ENCODE data around the gene PSEN2.

PSEN2 gene

DNA sequence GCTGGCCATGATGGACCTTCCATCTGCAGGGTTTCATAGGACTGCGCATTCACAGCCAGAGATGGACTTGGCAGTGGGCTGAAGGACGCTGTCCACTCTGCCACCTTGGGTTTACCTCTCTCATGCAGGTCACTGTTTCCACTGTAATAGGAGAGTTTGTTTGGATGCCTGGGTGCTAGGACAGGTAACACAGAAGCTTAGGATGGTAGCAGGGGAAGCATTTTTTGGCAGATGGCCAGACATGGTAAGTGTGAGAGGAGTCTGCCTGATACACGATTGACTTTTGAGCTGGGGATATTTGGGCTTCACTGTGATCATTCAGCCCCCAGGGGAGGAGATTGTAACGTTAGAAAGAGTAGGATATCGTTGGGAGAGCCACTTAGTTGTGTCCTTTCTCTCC is 11.8 kb downstream of the PSEN2 start:
- no peaks in the 10 kb centered on the region for H3K9me3 ChIP-seq (ENCODE audit: insufficient read depth, low read depth, low read length)
- no peaks in the 10 kb centered on the region for H3K27me3 ChIP-seq (ENCODE audit: insufficient read depth, low read length)
- no peaks in the 10 kb centered on the region for H3K4me1 ChIP-seq (ENCODE audit: insufficient read depth, low read length)
- H3K4me3 ChIP-seq (ENCODE audit: low read length), result no peak overlapping the region
- no peak overlapping the region for H3K9ac ChIP-seq (ENCODE audit: low read depth, low read length)
- H3K27ac ChIP-seq (ENCODE audit: low read length), result no peak overlapping the region
- peaks cover 66% of the 10 kb centered on the region for H3K36me3 ChIP-seq (ENCODE audit: insufficient read depth, low read depth, low read length)

DNA sequence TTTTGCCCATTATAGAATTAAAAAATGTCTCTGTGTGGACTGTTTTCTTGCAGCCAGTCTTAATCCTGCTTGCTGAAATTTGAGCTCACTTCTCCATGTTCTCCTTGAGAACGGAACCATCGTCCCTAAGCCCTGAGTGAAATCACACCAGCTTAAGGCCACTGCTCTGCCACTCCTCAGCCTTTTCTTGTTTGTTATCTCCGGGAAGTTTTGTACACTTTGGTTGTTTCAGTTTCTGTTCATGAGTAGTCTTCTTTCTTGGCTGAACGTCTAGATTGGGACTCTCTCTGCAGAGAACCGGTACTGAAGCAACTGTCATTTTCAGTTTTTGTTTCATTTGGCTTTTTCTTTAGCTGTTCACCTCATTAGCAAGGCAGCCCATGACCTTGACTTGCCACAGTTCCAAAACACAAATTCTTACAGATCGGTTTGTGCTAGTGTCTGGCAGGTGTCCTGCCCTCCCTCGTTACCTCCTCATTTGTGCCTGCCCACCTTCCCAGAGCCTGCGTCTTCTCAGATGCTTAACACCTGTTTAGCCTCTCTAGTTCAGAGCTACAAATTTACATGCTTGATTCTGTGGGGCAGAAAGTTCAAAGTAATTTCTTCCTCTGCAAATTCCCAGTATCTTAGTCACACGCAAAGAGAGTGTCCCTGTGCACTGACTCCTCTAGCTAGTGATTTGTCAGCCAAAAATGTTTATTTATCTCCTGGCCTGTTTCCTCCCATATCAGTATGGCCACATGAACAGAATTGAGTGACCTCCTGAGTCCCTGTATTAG is 12.4 kb downstream of the PSEN2 start:
- Histone ChIP-seq H3K9ac (ENCODE audit: low read depth, low read length) (no peak overlapping the region), H3K27me3 (ENCODE audit: insufficient read depth, low read length) (no peaks in the 10 kb centered on the region), H3K36me3 (ENCODE audit: insufficient read depth, low read depth, low read length) (peaks cover 67% of the 10 kb centered on the region), H3K4me1 (ENCODE audit: insufficient read depth, low read length) (no peaks in the 10 kb centered on the region), H3K4me3 (ENCODE audit: low read length) (no peak overlapping the region), H3K27ac (ENCODE audit: low read length) (no peak overlapping the region), H3K9me3 (ENCODE audit: insufficient read depth, low read depth, low read length) (no peaks in the 10 kb centered on the region)

DNA sequence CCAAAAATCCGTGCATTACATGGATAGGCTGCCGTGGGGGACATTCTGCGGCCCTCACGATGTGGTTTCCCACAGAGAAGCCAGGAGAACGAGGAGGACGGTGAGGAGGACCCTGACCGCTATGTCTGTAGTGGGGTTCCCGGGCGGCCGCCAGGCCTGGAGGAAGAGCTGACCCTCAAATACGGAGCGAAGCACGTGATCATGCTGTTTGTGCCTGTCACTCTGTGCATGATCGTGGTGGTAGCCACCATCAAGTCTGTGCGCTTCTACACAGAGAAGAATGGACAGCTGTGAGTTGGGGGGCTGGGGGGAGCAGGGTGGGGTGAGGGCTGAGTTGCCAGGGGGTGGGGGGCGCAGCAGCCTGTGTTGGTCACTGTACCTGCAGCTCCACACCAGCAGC is 13.2 kb downstream of the PSEN2 start:
- Histone ChIP-seq H3K9ac (ENCODE audit: low read depth, low read length) (no peak overlapping the region), H3K4me3 (ENCODE audit: low read length) (no peak overlapping the region), H3K4me1 (ENCODE audit: insufficient read depth, low read length) (no peaks in the 10 kb centered on the region), H3K27me3 (ENCODE audit: insufficient read depth, low read length) (no peaks in the 10 kb centered on the region), H3K36me3 (ENCODE audit: insufficient read depth, low read depth, low read length) (peaks cover 75% of the 10 kb centered on the region), H3K9me3 (ENCODE audit: insufficient read depth, low read depth, low read length) (no peaks in the 10 kb centered on the region), H3K27ac (ENCODE audit: low read length) (no peak overlapping the region)

DNA sequence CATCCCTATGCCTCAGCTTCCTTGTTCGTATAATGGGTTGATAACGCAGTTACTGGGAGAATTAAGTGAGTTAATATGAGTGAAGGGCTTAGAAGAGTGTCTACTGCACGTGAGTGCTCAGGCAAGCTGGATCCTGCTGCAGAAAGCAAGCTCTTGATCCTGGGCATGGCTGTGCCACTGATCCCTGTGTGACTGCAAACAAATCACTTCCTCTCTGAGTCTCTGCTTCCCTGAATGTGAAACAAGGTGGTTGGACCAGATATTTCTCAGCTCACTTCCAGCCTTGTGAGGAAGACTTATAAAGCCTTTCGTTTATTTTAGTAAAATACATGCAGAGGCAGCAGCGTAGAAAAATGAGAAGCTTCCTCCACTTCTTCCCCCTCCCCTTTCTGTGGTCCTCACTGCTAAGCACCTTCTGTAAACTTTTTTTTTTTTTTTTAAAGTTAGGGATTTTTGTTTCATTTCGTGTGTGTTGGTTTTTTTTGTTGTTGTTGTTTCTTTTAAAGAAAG is 13.8 kb downstream of the PSEN2 start:
- Histone ChIP-seq H3K27ac (ENCODE audit: low read length) (no peak overlapping the region), H3K9me3 (ENCODE audit: insufficient read depth, low read depth, low read length) (no peaks in the 10 kb centered on the region), H3K36me3 (ENCODE audit: insufficient read depth, low read depth, low read length) (peaks cover 78% of the 10 kb centered on the region), H3K9ac (ENCODE audit: low read depth, low read length) (no peak overlapping the region), H3K27me3 (ENCODE audit: insufficient read depth, low read length) (no peaks in the 10 kb centered on the region), H3K4me3 (ENCODE audit: low read length) (no peak overlapping the region), H3K4me1 (ENCODE audit: insufficient read depth, low read length) (no peaks in the 10 kb centered on the region)

DNA sequence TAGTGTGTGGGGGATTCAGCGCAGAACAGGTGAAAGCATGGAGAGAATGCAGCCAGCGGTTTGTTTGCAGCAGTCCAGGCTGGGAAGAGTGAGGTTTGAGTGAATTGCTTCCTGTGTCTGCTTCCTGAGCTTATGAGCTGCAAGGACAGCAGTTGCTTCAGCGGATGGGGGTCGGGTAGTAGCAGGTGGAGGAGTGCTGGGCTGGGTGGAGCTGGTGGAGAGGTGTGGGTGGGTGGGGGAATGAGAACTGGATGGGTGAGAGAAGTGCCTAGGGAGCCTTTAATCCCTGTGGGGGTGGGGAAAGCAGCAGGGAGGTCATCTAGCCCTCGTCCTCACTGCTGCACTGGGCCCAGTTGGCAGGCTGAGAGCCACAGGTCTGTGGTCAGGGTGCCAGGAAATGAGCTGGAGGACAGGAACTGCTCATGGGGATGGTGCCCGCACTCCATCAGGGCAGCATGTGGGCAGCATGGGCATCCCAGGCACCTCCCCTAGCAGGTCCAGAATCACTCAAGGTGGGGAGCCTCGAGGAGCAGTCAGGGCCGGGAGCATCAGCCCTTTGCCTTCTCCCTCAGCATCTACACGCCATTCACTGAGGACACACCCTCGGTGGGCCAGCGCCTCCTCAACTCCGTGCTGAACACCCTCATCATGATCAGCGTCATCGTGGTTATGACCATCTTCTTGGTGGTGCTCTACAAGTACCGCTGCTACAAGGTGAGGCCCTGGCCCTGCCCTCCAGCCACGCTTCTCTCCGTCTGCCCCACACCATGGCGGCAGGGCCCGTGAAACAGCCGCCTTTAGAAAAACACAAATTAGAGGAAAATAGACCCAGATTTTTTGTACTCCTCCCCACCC is 14.8 kb downstream of the PSEN2 start:
- H3K27me3 ChIP-seq (ENCODE audit: insufficient read depth, low read length), result no peaks in the 10 kb centered on the region
- H3K9me3 ChIP-seq (ENCODE audit: insufficient read depth, low read depth, low read length), result no peaks in the 10 kb centered on the region
- no peak overlapping the region for H3K9ac ChIP-seq (ENCODE audit: low read depth, low read length)
- no peak overlapping the region for H3K4me3 ChIP-seq (ENCODE audit: low read length)
- no peaks in the 10 kb centered on the region for H3K4me1 ChIP-seq (ENCODE audit: insufficient read depth, low read length)
- peaks cover 72% of the 10 kb centered on the region for H3K36me3 ChIP-seq (ENCODE audit: insufficient read depth, low read depth, low read length)
- no peak overlapping the region for H3K27ac ChIP-seq (ENCODE audit: low read length)

DNA sequence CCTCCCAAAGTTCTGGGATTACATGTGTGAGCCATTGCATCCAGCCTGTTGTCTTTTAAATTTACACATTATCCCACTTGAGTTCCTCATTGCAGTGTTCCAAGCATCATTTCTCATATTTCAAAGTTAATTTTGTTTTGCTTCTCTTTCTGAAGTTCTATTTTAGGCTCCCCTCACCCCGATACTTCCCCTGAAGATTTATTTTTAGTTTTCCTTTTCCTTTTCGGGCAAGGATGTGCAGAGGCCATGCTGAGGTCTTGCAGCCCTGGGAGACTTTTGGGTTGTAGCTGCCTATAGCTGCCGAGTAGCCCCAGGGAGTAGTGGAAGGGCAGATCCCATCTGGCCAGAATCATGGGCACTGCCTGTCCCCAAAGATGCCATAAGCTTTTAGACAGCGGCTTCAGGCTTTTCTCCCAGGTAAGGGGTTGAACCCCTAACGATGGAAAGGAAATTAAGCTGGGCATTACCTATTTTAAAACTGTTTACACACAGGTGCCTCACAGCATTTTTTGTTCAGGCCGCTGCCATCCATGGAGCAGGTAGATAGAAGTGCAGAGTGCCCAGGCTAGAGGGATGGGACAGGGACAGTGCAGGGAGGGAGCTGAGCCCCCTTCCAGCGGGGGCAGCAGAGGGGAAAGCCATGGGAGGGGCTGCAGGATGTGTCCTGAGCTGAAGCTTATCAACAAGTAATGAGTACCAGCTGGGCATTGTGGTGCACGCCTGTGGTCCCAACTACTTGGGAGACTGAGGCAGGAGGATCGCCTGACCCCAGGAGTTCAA is 15.9 kb downstream of the PSEN2 start:
- Histone ChIP-seq H3K9me3 (ENCODE audit: insufficient read depth, low read depth, low read length) (no peaks in the 10 kb centered on the region), H3K4me1 (ENCODE audit: insufficient read depth, low read length) (no peaks in the 10 kb centered on the region), H3K4me3 (ENCODE audit: low read length) (no peak overlapping the region), H3K27me3 (ENCODE audit: insufficient read depth, low read length) (no peaks in the 10 kb centered on the region), H3K36me3 (ENCODE audit: insufficient read depth, low read depth, low read length) (peaks cover 69% of the 10 kb centered on the region), H3K27ac (ENCODE audit: low read length) (no peak overlapping the region), H3K9ac (ENCODE audit: low read depth, low read length) (no peak overlapping the region)

DNA sequence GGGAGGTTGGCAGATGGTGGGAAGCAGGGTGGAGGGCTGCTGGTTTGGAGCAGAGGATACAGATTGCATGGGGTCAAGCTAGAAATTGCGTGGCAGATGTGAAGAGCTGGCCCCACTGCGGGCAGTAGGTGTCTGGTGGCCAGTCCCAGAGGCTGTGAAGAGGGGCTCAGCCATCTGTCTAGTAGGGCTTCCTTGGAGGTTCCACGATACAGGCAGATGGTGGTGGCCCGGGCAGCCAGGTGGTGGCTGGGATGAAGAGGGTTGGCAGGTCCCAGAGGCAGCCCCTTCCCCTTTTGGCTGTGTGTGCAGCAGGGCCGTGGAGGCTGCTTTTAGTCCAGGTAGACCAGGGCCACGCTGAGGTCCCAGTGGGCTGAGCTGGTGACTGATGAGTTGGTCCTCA is 16.6 kb downstream of the PSEN2 start:
- Histone ChIP-seq H3K9me3 (ENCODE audit: insufficient read depth, low read depth, low read length) (no peaks in the 10 kb centered on the region), H3K4me1 (ENCODE audit: insufficient read depth, low read length) (no peaks in the 10 kb centered on the region), H3K36me3 (ENCODE audit: insufficient read depth, low read depth, low read length) (peaks cover 69% of the 10 kb centered on the region), H3K9ac (ENCODE audit: low read depth, low read length) (no peak overlapping the region), H3K4me3 (ENCODE audit: low read length) (no peak overlapping the region), H3K27ac (ENCODE audit: low read length) (no peak overlapping the region), H3K27me3 (ENCODE audit: insufficient read depth, low read length) (no peaks in the 10 kb centered on the region)

DNA sequence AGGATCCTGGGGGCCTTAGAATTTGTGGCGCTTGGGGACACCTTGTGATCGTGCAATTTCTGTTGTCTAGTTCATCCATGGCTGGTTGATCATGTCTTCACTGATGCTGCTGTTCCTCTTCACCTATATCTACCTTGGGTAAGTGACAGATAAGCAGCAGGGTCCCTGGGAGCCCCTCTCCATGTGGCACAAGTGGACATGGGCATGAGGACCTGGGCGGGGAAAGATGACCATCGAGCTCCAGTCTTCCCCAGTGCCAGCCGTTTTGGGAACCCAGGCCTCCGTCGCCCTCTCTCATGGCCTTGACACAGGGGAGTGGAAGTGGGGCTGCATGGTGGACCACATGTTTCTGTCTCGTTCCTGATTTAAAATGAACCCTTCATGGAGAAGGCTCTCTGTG is 17.6 kb downstream of the PSEN2 start:
- H3K9me3 ChIP-seq (ENCODE audit: insufficient read depth, low read depth, low read length), result no peaks in the 10 kb centered on the region
- no peak overlapping the region for H3K4me3 ChIP-seq (ENCODE audit: low read length)
- peaks cover 67% of the 10 kb centered on the region for H3K36me3 ChIP-seq (ENCODE audit: insufficient read depth, low read depth, low read length)
- no peak overlapping the region for H3K27ac ChIP-seq (ENCODE audit: low read length)
- H3K9ac ChIP-seq (ENCODE audit: low read depth, low read length), result no peak overlapping the region
- no peaks in the 10 kb centered on the region for H3K27me3 ChIP-seq (ENCODE audit: insufficient read depth, low read length)
- H3K4me1 ChIP-seq (ENCODE audit: insufficient read depth, low read length), result no peaks in the 10 kb centered on the region

DNA sequence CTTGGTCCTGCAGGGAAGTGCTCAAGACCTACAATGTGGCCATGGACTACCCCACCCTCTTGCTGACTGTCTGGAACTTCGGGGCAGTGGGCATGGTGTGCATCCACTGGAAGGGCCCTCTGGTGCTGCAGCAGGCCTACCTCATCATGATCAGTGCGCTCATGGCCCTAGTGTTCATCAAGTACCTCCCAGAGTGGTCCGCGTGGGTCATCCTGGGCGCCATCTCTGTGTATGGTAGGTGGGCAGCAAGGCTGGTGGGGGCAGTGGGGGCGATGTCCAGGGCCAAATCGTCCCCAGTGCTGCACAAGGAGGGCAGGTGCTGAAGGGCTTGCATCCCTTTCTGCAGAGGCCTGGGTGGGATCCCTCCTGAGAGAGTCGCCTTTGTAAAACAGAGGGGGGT is 18.4 kb downstream of the PSEN2 start:
- Histone ChIP-seq H3K27ac (ENCODE audit: low read length) (no peak overlapping the region), H3K27me3 (ENCODE audit: insufficient read depth, low read length) (no peaks in the 10 kb centered on the region), H3K36me3 (ENCODE audit: insufficient read depth, low read depth, low read length) (peaks cover 61% of the 10 kb centered on the region), H3K4me3 (ENCODE audit: low read length) (no peak overlapping the region), H3K4me1 (ENCODE audit: insufficient read depth, low read length) (no peaks in the 10 kb centered on the region), H3K9ac (ENCODE audit: low read depth, low read length) (no peak overlapping the region), H3K9me3 (ENCODE audit: insufficient read depth, low read depth, low read length) (no peaks in the 10 kb centered on the region)

DNA sequence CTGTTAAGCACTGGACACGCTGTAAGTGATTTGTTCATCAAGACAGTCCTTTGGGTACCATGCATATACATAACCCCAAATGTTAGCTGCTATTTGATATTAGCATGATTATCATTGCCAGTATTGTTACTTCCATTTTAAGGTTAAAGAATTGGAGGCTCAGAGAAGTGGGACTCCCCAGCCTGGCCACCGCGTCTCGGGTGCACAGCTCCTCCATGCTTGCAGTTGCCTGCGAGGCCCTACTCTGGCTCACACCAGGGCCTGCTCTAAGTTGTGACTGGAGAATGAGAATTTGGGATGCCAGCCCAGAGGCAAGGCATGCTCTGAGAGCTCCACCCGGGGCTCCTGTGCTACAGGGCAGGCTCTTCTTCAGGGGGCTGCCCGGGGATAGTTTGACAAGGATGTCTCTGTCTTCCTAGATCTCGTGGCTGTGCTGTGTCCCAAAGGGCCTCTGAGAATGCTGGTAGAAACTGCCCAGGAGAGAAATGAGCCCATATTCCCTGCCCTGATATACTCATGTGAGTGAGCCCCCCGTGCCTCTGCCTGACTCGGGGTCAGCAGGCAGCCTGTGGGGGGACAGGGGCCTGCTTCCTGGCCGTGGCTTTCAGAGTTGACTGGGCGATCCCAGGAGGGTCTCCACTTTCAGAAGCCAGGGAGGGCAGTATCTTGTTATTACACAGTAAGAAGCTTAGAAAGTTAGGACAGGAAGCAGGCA is 19.4 kb downstream of the PSEN2 start:
- no peaks in the 10 kb centered on the region for H3K27me3 ChIP-seq (ENCODE audit: insufficient read depth, low read length)
- H3K9me3 ChIP-seq (ENCODE audit: insufficient read depth, low read depth, low read length), result no peaks in the 10 kb centered on the region
- peaks cover 70% of the 10 kb centered on the region for H3K36me3 ChIP-seq (ENCODE audit: insufficient read depth, low read depth, low read length)
- no peak overlapping the region for H3K4me3 ChIP-seq (ENCODE audit: low read length)
- no peaks in the 10 kb centered on the region for H3K4me1 ChIP-seq (ENCODE audit: insufficient read depth, low read length)
- no peak overlapping the region for H3K27ac ChIP-seq (ENCODE audit: low read length)
- H3K9ac ChIP-seq (ENCODE audit: low read depth, low read length), result no peak overlapping the region

Data from iPS-20b (cell line).